ENCODE data around the gene MAP7D3. TPM values are rescaled to one million over a fixed set of nuclear protein-coding genes. Genes with fewer than 3 reads are reported as not detected.

Gene MAP7D3
- total and polyA plus RNA-seq, 2 of the 8 experiments (the other 6 are each of a cell fraction or from before 2014, with no cell fraction given), result 4.8 to 19.6 TPM

GRCh38 chrX:136250191-136251040 lies 784 bp downstream of the MAP7D3 start:
- CTCF ChIA-PET (ENCODE audit: partially characterized antibody), result interaction anchor here (1.2 kb wide), 1 partner anchor 341 kb away, joined by 3 read pairs; no protein-coding TSS in a partner anchor
- H2AFZ ChIP-seq (ENCODE audit: low read length), result no peak overlapping the region
- H3K18ac ChIP-seq (ENCODE audit: extremely low read depth, low read length), result no peak overlapping the region
- peak overlapping the region; percentile 24 to 79 (median 70) for H3K9ac ChIP-seq (replicated peaks in 1 of 4; ENCODE audit: extremely low read depth in 1 of 4, low read depth in 3 of 4, low read length in 3 of 4)
- no peak overlapping the region for H4K91ac ChIP-seq (replicated peaks; ENCODE audit: insufficient read length, low read length)
- no peak overlapping the region for H3K23ac ChIP-seq (ENCODE audit: insufficient read length)
- no peak overlapping the region for H2BK120ac ChIP-seq (replicated peaks; ENCODE audit: low read depth, low read length)
- H3K36me3 ChIP-seq (ENCODE audit: control insufficient read depth in 2 of 4, insufficient read depth in 4 of 4, low read length in 3 of 4), result peaks cover 0 to 4% (median 0%) of the 10 kb centered on the region in 4 experiments; a peak in 2 of 8 replicates
- POLR2A ChIA-PET (ENCODE audit: partially characterized antibody), result interaction anchor here (0.7 kb wide), 1 partner anchor 247 kb away, joined by 3 read pairs; the partner anchor contains the start of gene HTATSF1
- peak in 1 of 2 experiments; percentile 49 for DNase-seq (ENCODE audit: low read depth in 1 of 2, low spot score in 2 of 2)
- TF ChIP-seq EGR1 (IDR thresholded peaks at IDR 0.05; ENCODE audit: borderline replicate concordance, low read depth, low read length) (no peak), SP2 (IDR thresholded peaks at IDR 0.05; ENCODE audit: low read length) (no peak), SIN3A (conservative IDR thresholded peaks at IDR 0.05 in 1 of 2, IDR thresholded peaks at IDR 0.05 in 1 of 2; ENCODE audit: low read depth in 1 of 2, low read length in 2 of 2) (0 out of 4 replicates have a peak, but pooled peaks of 1 of the 2 experiments have one; percentile 14), RBBP5 (IDR thresholded peaks at IDR 0.05; ENCODE audit: borderline replicate concordance, low read depth, low read length) (0 out of 2 replicates have a peak, but pooled peaks have one; percentile 20), TCF12 (IDR thresholded peaks at IDR 0.05; ENCODE audit: low read depth, low read length) (no peak), GTF2F1 (IDR thresholded peaks at IDR 0.05; ENCODE audit: borderline replicate concordance, low read depth, low read length) (no peak)
- H2BK12ac ChIP-seq (ENCODE audit: low read depth, low read length), result no peak overlapping the region
- no peaks in the 10 kb centered on the region; the same call in 1 of the 2 replicates for H3K23me2 ChIP-seq (ENCODE audit: low read depth, low read length)
- no peak overlapping the region for H3K14ac ChIP-seq (ENCODE audit: insufficient read length)
- H3K27ac ChIP-seq (ENCODE audit: low read depth, low read length), result 0 out of 2 replicates have a peak overlapping the region, but pooled peaks have one; percentile 63
- peak; percentile 80 for FAIRE-seq
- H4K20me1 ChIP-seq (replicated peaks in 1 of 2; ENCODE audit: control insufficient read depth in 1 of 2, insufficient read depth in 2 of 2, low read length in 2 of 2), result no peaks in the 10 kb centered on the region
- no peak overlapping the region for H4K8ac ChIP-seq (ENCODE audit: extremely low read depth, insufficient read depth, low read length)
- H2AK5ac ChIP-seq (ENCODE audit: low read depth, low read length), result no peak overlapping the region
- 13% methylated on average over 28 of the region's 53 CpGs; no CpG with 5 or more reads in 1 of the 2 experiments for whole genome bisulfite sequencing, 2 experiments (ENCODE audit: extremely low coverage in 1 of 2, insufficient coverage in 1 of 2, insufficient read length in 1 of 2, insufficient replicate concordance in 2 of 2, low coverage in 1 of 2, low lambda C conversion rate in 2 of 2, missing lambda C conversion rate in 1 of 2)
- H2BK20ac ChIP-seq (ENCODE audit: low read length), result no peak overlapping the region
- H3K79me1 ChIP-seq (ENCODE audit: low read depth, low read length), result no peaks in the 10 kb centered on the region
- H3K56ac ChIP-seq (replicated peaks; ENCODE audit: insufficient read length, low read depth, low read length), result no peak overlapping the region
- no peak overlapping the region for H2BK15ac ChIP-seq (ENCODE audit: low read length)
- no peak overlapping the region for H4K5ac ChIP-seq (ENCODE audit: insufficient read length, low read depth, low read length)
- no peaks in the 10 kb centered on the region for H3K9me3 ChIP-seq (ENCODE audit: insufficient read depth in 2 of 2, low read depth in 1 of 2, low read length in 1 of 2)
- H3K4me3 ChIP-seq (ENCODE audit: extremely low read depth in 1 of 4, insufficient read depth in 2 of 4, low read depth in 3 of 4, low read length in 4 of 4), result peak overlapping the region; percentile 56 to 73 (median 62)
- H3K4ac ChIP-seq (replicated peaks; ENCODE audit: insufficient read length, low read depth, low read length), result no peak overlapping the region
- H3K4me1 ChIP-seq (replicated peaks in 1 of 4; ENCODE audit: control insufficient read depth in 3 of 4, insufficient read depth in 4 of 4, low read length in 3 of 4), result peaks cover 0 to 5% (median under 1%) of the 10 kb centered on the region in 4 experiments; a peak in 2 of 7 replicates
- no peak overlapping the region for H2BK5ac ChIP-seq (ENCODE audit: low read depth, low read length)
- H3K4me2 ChIP-seq (ENCODE audit: insufficient read depth in 1 of 2, low read depth in 2 of 2, low read length in 2 of 2), result peak overlapping the region; percentile 74 to 80
- H3K79me2 ChIP-seq (ENCODE audit: control insufficient read depth in 1 of 2, insufficient read depth in 2 of 2, low read length in 2 of 2), result peaks cover 0 to 11% of the 10 kb centered on the region in 2 experiments; a peak in 1 of 4 replicates
- H3K27me3 ChIP-seq (replicated peaks in 1 of 4; ENCODE audit: control insufficient read depth in 3 of 4, extremely low read depth in 1 of 4, insufficient read depth in 3 of 4, low read length in 3 of 4), result no peaks in the 10 kb centered on the region
